CD14-positive monocyte (primary cell): ENCODE measurements around the gene COX7A1. TPM values are rescaled to one million over a fixed set of nuclear protein-coding genes. Genes with fewer than 3 reads are reported as not detected.

Experiments used
- DNase-seq, 3 donors: peaks; one replicate each; pipeline ENCODE4 v3.0.0-alpha.2; 2011 to 2022
- H2AFZ ChIP-seq: 2 replicates; pipeline ENCODE4 v1.6.0; 2012; ENCODE audit warnings: mild to moderate bottlenecking, low read depth, low read length, inconsistent platforms; ENCODE audit not compliant: insufficient read depth, poor library complexity, severe bottlenecking
- H3K27ac ChIP-seq, 2 donors: 1 replicate in 1 of 2; 2 replicates in 1 of 2; pipeline ENCODE4 v1.5.1; 2012 to 2013; ENCODE audit warnings: low read length in 2 of 2, control low read depth in 1 of 2, inconsistent platforms in 1 of 2, low read depth in 1 of 2, mild to moderate bottlenecking in 1 of 2
- H3K27me3 ChIP-seq, 2 donors: one replicate each; pipeline versions ENCODE4 v1.6.0 to v1.6.1; 2011 to 2013; ENCODE audit warnings: low read length in 2 of 2; ENCODE audit not compliant: control insufficient read depth in 2 of 2, insufficient read depth in 2 of 2
- H3K36me3 ChIP-seq, 2 donors: replicated peaks in 1 of 2; 1 replicate in 1 of 2; 2 replicates in 1 of 2; pipeline versions ENCODE4 v1.5.1 to v1.6.1; 2012 to 2013; ENCODE audit warnings: low read length in 2 of 2, control low read depth in 1 of 2, inconsistent platforms in 1 of 2, mild to moderate bottlenecking in 1 of 2; ENCODE audit not compliant: insufficient read depth in 2 of 2, control insufficient read depth in 1 of 2
- H3K4me1 ChIP-seq, 2 donors: 1 replicate in 1 of 2; 2 replicates in 1 of 2; pipeline versions ENCODE4 v1.5.1 to v1.6.1; 2012 to 2013; ENCODE audit warnings: low read length in 2 of 2, control low read depth in 1 of 2, inconsistent platforms in 1 of 2, mild to moderate bottlenecking in 1 of 2, moderate library complexity in 1 of 2; ENCODE audit not compliant: insufficient read depth in 2 of 2, control insufficient read depth in 1 of 2
- H3K4me2 ChIP-seq: replicated peaks from 2 replicates; pipeline ENCODE3; 2012; ENCODE audit warnings: low read length, moderate library complexity, mild to moderate bottlenecking; ENCODE audit not compliant: poor library complexity, severe bottlenecking; ENCODE audit errors: extremely low read depth
- H3K4me3 ChIP-seq, 3 experiments: fragments of 200-600 bp in 1 of 3; sonication (generic) in 1 of 3; replicated peaks in 1 of 3; 1 replicate in 2 of 3; 2 replicates in 1 of 3; pipeline ENCODE4 v1.5.1; 2011 to 2013; ENCODE audit warnings: low read length in 3 of 3, mild to moderate bottlenecking in 3 of 3, control low read depth in 2 of 3, low read depth in 2 of 3, inconsistent platforms in 1 of 3, moderate library complexity in 1 of 3
- H3K79me2 ChIP-seq: 2 replicates; pipeline ENCODE4 v1.6.0; 2012; ENCODE audit warnings: mild to moderate bottlenecking, control low read depth, inconsistent platforms, low read length, moderate library complexity; ENCODE audit not compliant: insufficient read depth
- H3K9ac ChIP-seq: 2 replicates; pipeline ENCODE4 v1.6.0; 2017; ENCODE audit warnings: low read length, mild to moderate bottlenecking; ENCODE audit not compliant: insufficient read depth, poor library complexity, severe bottlenecking
- H3K9me3 ChIP-seq, 2 donors: replicated peaks in 1 of 2; 1 replicate in 1 of 2; 2 replicates in 1 of 2; pipeline versions ENCODE4 v1.5.1 to v1.6.1; 2012 to 2013; ENCODE audit warnings: low read length in 2 of 2, control low read depth in 1 of 2; ENCODE audit not compliant: control insufficient read depth in 1 of 2, insufficient read depth in 1 of 2
- H4K20me1 ChIP-seq: 2 replicates; pipeline ENCODE4 v1.6.0; 2012; ENCODE audit warnings: mild to moderate bottlenecking, low read length, control low read depth, moderate library complexity; ENCODE audit not compliant: insufficient read depth
- H3K27ac Mint-ChIP-seq, 7 donors: one replicate each; pipeline ENCODE4 v1.8.0; 2020; ENCODE audit warnings: mild to moderate bottlenecking in 7 of 7, mixed read lengths in 7 of 7, moderate library complexity in 6 of 7, inconsistent platforms in 2 of 7
- H3K27me3 Mint-ChIP-seq, 3 donors: one replicate each; pipeline ENCODE4 v1.8.0; 2021 to 2022; ENCODE audit warnings: low read depth in 3 of 3, mild to moderate bottlenecking in 3 of 3, mixed read lengths in 3 of 3, moderate library complexity in 3 of 3, inconsistent platforms in 1 of 3
- H3K36me3 Mint-ChIP-seq, 2 donors: one replicate each; pipeline ENCODE4 v1.8.0; 2020; ENCODE audit warnings: mixed read lengths in 2 of 2, inconsistent platforms in 1 of 2, mild to moderate bottlenecking in 1 of 2
- H3K4me1 Mint-ChIP-seq: one replicate; pipeline ENCODE4 v1.8.0; 2020; ENCODE audit warnings: mild to moderate bottlenecking, mixed read lengths
- H3K4me3 Mint-ChIP-seq, 2 donors: one replicate each; pipeline ENCODE4 v1.8.0; 2020; ENCODE audit warnings: mild to moderate bottlenecking in 2 of 2, mixed read lengths in 2 of 2, moderate library complexity in 1 of 2
- H3K9me3 Mint-ChIP-seq, 7 donors: one replicate each; pipeline ENCODE4 v1.8.0; 2020 to 2022; ENCODE audit warnings: mixed read lengths in 7 of 7, mild to moderate bottlenecking in 6 of 7, moderate library complexity in 6 of 7, inconsistent platforms in 2 of 7
- CTCF ChIP-seq: fragments of 200-600 bp; IDR thresholded peaks from one replicate; pipeline ENCODE4 v1.8.0; 2022; ENCODE audit warnings: antibody characterized with exemption, mild to moderate bottlenecking
- WGBS: methylation state at CpG from one replicate; pipeline ENCODE4 v1.1.5; 2013; ENCODE audit warnings: missing lambda C conversion rate; ENCODE audit not compliant: insufficient coverage; 5-methylcytosine and 5-hydroxymethylcytosine counted together
- intact Hi-C, 2 donors: fragments of 100-400 bp; cut with micrococcal nuclease; formaldehyde crosslinking; loops; one replicate each; pipeline versions ENCODE4 v1.15.0 to v1.15.1; 2023
- polyA plus RNA-seq, 3 donors: library from polyadenylated mRNA; depleted of rRNA in 1 of 3; unstranded in 2 of 3; stranded (reverse) in 1 of 3; fragments of 300-500 nt in 2 of 3; fragments of >200 nt in 1 of 3; fragmentation: Illumina TruSeq in 2 of 3; gene quantifications; 1 replicate in 2 of 3; 2 replicates in 1 of 3; pipeline ENCODE4 v1.2.3, GENCODE V29; 2012 to 2021

Gene COX7A1
- polyA plus RNA-seq, 3 donors = not detected

- H3K9ac ChIP-seq = no peak overlapping the region
- peaks cover 18% of the 10 kb centered on the region for H3K4me1 Mint-ChIP-seq
- H2AFZ ChIP-seq = no peak overlapping the region
- peaks cover 0 to 7% (median 0%) of the 10 kb centered on the region in 3 donors for H3K27me3 Mint-ChIP-seq
- peaks cover 16% of the 10 kb centered on the region for H3K79me2 ChIP-seq
- DNase-seq = no peak
- intact Hi-C loops = loop anchor here (5.0 to 10.0 kb wide), 5 partner anchors 54 to 574 kb away; partner anchors contain the start of genes HCST (in 1 of the 2), HSPB6 (in 1 of the 2), NFKBID (in 1 of the 2) and PROSER3 (in 1 of the 2)
- no peaks in the 10 kb centered on the region for H3K27me3 ChIP-seq
- no peak for TF ChIP-seq CTCF
- H4K20me1 ChIP-seq = peaks cover 2% of the 10 kb centered on the region
- H3K4me2 ChIP-seq = no peak overlapping the region
- H3K36me3 Mint-ChIP-seq = peaks cover 20% of the 10 kb centered on the region in 2 donors
- H3K27ac Mint-ChIP-seq = no peak overlapping the region
- no peaks in the 10 kb centered on the region for H3K9me3 ChIP-seq
- no peaks in the 10 kb centered on the region for H3K9me3 Mint-ChIP-seq
- H3K4me1 ChIP-seq = peaks cover 21 to 25% of the 10 kb centered on the region in 2 donors
- 92% methylated on average over 9 of the region's 13 CpGs for WGBS
- H3K4me3 ChIP-seq = no peak overlapping the region
- H3K36me3 ChIP-seq = peaks cover 8 to 20% of the 10 kb centered on the region in 2 donors
- H3K4me3 Mint-ChIP-seq = no peak overlapping the region
- H3K27ac ChIP-seq = no peak overlapping the region
Measured at GRCh38 chr19:36111200-36111539, 41.1 kb downstream of the COX7A1 start.

GRCh38 chr19:36110487-36111199 is 41.6 kb downstream of the COX7A1 start, which contains the start of gene OVOL3:
Gene OVOL3, plus strand, starts transcription at chr19:36111143. Its CDS starts 60 bp downstream, at chr19:36111203.
- H3K9ac ChIP-seq = no peak within 1 kb of the TSS
- TF ChIP-seq CTCF = no peak
- no peak within 1 kb of the TSS for H3K27ac ChIP-seq
- WGBS = no CpG with 5 or more reads among the region's 1 CpG
- no peaks in the 10 kb centered on the region for H3K9me3 ChIP-seq
- no peak within 1 kb of the TSS for H3K4me2 ChIP-seq
- no peak within 1 kb of the TSS for H3K27ac Mint-ChIP-seq
- DNase-seq = no peak
- H3K4me1 Mint-ChIP-seq = peaks cover 13% of the 10 kb centered on the region
- peaks cover 16 to 20% of the 10 kb centered on the region in 2 donors for H3K4me1 ChIP-seq
- H3K4me3 ChIP-seq = no peak within 1 kb of the TSS
- H3K36me3 Mint-ChIP-seq = peaks cover 20 to 25% of the 10 kb centered on the region in 2 donors
- peaks cover 8 to 21% of the 10 kb centered on the region in 2 donors for H3K36me3 ChIP-seq
- H2AFZ ChIP-seq = no peak within 1 kb of the TSS
- H3K27me3 Mint-ChIP-seq = peaks cover 0 to 7% (median 0%) of the 10 kb centered on the region in 3 donors
- H3K79me2 ChIP-seq = peaks cover 10% of the 10 kb centered on the region
- no peaks in the 10 kb centered on the region for H3K27me3 ChIP-seq
- intact Hi-C loops = loop anchor here (5.0 to 10.0 kb wide), 5 partner anchors 53 to 574 kb away; partner anchors contain the start of genes HCST (in 1 of the 2), HSPB6 (in 1 of the 2), NFKBID (in 1 of the 2) and PROSER3 (in 1 of the 2)
- H3K4me3 Mint-ChIP-seq = no peak within 1 kb of the TSS
- no peaks in the 10 kb centered on the region for H4K20me1 ChIP-seq
- H3K9me3 Mint-ChIP-seq = no peaks in the 10 kb centered on the region
